Glomerular visceral epithelial cell (primary cell): ENCODE results near the gene GALNT7.
A peak's percentile ranks its signal among the peaks of the same experiment; 100 is the strongest.
"Not testable (repeated sequence)": the region's sequence is repeated elsewhere in the genome, so short reads cannot be mapped to it uniquely, and the experiment has no call there.

Experiments used
- DNase-seq: peaks from one replicate; pipeline ENCODE4 v3.0.0-alpha.2; 2016; ENCODE audit errors: extremely low spot score

Gene GALNT7

DNA sequence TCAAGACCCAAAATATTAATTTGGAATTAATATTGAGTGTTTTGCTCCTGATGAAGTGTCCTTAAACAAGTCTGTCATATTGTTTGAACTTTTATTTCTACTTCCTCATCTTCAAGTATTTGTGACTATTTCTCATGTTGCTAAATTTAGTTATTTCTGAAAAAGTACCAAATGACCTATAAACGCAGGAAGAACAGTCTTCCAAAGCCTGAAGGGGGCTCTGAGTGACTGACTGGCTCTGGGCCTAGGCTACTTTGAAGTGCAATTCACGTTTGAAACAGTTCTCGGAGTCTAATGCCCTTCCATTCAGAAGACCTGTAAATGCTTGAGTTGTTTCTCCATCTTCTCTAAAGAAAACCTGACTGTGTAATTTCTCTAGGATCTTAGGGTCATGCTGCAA is 26.5 kb downstream of the GALNT7 start:
- no peak for DNase-seq

DNA sequence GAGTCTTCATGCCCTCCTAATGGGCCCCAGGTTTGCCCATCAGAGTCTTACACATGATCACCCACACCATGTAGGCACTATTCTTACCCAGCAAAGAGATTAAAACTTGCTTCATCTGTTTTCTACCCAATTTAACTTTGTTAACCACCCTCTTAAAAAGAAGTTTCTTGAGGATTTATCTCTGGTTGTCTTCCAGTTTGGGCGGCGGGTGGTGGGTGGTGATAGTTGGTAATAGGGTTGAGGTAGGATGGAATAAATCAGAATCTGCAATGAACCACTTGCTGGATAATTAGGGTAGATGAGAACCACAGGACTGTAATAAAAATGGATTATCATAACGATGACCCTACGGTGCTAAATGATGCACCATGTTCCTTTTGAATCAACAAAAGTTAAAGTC is 30.9 kb downstream of the GALNT7 start:
- DNase-seq, result no peak

DNA sequence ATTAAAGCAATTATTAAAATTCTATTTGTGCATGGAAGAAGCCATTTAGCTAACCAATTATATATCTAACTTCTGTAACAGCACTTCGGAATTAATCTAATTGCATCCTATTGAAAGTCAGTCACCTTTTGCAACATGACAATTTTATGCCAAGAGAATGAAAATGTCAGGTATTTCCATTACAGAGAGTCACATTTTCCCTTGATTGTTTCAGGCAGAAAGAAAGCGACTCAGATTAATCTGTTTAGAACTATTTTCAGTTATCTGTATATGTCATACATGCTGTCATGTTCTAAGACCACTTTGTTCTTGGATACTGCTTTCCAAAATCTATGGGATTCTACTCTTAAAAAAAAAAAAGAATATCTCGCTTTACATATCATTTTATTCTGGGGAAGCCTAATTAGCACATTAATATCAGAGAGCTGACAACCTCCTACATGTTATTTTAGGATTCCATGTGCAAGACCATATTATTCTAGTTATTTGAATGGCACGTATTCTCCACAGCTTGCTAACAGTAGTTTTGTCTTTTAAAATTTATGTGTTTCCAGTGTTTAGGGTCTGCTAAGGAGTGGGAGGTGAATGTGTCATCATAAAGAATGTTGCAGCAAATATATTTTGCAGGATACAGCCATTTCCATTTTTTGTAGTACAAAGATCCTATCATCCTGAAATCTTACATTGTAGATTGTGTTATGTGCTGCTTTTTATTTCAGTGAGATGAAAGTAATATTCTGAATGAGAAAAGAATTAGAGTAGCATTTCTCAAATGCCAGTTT is 31.7 kb downstream of the GALNT7 start:
- no peak for DNase-seq

DNA sequence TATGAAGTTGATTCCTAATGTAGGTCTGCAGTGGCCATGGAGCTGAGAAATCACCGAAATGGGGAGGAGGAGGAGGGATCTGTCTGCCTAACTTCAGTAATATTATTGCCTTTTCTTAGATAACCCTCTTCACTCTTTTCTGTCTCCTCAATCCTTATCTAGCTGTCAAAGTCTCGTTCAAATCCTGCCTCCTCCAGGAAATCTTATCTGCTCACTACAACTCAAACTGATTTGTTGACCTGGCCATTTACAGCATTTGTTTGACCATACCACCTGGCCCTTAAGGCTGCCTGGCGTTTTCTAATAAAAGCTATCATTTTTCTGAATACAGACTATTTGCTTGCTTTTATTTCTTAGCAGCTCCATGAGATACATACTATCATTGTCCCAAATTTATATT is 33.8 kb downstream of the GALNT7 start:
- no peak for DNase-seq

DNA sequence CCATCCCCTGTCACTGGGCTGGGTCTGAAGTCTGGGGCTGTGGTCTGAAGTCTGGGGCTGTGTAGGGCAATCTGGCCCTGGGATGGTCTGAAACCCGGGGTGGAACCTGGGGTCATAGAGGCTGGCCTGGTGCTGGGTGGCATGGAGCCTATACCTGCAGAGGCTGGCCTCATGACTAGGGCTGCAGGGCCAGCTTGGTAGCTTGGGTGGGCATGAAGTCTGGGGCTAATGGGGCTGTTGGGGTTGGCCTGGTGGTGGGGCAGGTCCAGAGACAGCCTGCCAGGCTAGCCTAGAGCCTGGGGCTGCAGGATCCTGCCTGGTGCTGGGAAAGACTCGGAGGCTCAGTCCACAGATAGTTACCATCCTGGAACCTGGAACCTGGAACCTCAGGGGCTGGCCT is 37.0 kb downstream of the GALNT7 start:
- no peak for DNase-seq

DNA sequence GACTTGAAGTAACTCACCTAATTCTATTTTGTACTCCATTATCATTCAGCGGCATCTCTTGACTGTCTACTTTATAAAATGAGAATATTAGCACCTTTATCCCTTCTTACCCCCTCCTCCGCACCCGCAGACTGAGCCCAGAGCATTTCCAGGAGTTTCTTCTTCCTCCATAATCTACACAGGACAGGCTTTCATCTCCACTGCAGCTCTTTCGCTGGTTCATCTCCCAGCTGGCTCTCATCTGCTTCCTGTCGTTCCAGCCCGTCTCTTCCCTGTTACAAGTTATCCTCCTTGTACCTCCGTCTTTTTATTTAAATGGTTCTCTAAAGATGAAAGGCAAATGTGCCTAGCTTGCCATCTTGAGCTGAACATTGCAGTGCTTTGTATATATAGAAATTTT is 39.8 kb downstream of the GALNT7 start:
- DNase-seq, result no peak

DNA sequence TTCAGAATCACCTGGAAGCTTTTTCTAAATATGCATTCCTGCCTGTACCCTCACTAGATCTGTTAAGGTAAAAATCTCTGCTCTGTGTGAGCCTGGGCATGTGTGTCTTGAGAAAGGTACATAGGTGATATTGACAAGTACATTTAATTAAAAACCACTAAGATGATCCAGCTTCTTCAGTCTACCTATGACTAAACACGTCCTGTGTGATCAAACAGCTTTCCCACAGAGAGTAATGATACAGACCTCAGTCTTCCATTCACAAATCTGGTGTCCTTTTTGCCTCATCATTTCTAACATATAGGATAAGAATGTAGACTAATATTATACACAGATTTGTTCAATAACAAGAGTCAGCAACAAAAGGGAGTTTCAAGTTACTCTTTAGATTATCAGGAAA is 42.6 kb downstream of the GALNT7 start:
- DNase-seq, result no peak

DNA sequence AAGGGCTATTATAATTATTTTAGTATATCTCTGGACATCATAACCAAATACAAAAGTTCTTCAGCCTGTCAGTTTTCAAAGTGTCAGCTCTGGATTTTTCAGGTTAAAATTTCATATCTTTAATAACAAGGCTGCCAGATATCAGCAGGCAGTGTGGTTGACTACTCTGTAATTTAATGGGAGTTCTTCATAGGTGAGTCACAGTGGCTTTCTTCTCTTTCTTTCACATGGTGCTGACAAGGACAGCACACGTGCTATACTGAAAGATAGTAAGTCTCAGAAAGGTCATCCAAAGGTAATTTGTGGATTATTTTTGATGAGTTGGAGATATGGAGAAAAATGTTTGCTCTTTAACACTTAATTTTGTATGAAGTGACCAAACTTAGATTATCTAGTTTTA is 43.2 kb downstream of the GALNT7 start:
- peak; percentile 80 for DNase-seq

DNA sequence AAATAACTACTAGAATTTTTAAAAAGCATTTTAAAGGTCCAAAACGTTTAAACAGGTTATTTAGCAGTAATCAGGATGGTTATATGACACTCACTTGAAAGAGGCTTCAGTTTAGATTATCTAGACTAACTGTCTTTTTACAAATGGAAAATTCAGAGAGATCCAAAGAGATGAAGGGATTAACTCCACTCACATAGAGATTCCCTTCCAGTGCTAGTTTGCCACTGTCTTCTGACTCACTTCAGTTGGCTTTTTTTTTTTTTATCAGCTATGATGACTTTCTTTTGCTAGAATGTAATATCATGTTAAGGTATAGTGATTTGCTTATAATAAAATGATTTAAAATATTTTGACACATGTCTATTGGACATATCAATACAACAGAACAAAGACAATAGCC is 43.8 kb downstream of the GALNT7 start:
- DNase-seq, result no peak

DNA sequence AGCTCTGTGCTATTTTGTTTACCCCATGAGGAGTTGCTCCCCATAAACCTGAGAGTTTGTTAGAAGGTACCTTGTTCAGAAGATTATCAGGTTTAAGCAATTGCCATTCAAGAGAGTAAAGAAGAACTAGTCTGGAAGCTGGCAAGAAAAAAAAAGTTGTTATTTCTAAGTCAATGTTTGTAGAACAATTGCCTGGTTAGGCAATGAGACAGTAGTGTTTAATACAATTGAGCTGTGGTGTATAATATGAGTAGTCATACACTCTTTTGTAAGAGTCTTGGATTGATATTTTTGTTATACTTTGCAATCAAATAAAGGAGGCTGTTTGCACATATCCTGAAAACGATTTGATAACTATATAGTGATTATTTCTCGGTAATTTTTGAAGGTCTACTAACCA is 44.7 kb downstream of the GALNT7 start:
- no peak for DNase-seq

DNA sequence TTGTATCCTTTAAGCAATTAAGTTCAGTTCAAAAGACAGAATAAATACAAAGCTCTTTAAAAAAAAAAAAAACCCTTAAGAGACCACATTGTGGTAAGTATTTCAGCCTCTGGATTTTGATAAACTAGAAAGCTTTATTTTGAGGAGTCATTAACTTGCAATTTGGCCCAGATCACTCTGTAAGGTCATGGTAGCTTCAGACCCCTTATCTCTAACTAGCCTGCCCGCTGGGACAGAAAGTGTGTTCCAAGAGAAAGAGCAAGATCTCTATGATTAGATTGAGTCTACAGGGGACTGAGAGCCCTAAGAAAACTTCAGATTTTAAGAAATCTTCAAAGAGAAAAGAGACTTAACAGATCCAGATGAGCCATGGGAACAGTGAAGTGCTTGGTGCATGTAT is 45.6 kb downstream of the GALNT7 start:
- no peak for DNase-seq

DNA sequence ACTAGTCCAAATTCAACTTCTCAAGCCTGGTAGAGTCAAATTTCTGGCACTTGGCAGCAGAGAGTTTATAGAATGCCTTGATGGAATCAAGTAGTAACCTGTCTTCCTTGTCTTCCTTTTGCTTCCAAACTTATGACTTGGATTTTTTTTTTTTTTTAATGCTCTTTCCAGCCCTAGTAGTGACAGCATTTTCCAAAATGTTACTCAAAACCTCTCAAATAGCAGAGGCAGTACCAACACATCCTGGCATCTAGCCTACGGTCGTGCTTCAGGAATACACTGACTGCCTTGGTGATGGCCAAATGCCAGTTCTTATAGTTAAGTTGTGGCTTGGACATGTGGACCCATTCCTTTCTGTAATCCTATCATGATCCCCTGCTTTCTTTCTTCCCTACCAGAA is 46.0 kb downstream of the GALNT7 start:
- peak; percentile 64 for DNase-seq

DNA sequence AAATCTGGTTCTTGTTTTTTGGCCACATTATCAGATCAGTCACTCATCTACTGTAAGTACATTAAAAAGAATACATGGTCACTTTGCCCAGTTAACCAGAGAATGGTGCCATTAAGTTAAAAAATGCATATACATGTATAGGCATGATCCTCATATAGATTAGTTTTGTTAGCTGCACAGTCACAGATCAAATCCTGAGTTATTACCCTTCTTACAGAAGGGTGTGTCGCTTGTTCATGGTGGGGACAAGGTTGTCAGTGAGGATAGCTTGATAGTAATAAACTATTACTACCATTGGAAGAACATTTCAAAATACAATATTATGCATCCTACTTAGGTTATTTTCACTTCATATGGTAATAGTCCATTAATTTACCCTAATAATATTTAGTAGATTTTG is 48.5 kb downstream of the GALNT7 start:
- no peak for DNase-seq

DNA sequence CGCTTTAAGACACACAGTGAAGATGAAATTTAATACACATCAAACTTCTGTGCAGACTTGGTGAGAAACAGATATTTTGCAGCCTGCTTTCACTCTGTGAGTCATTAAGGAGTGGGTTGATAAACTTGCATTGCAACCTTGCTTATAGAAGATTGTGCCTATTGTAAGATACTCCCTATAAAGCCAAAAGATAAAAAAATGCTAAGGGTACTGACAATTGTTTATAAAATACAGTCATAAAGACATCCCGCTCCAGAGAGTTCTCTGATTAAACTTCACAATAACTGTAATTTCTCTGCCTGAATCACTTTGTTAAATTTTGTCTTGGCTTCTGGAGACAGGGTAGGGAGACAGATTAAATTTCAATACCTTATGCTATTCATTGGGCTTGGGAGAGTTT is 49.1 kb downstream of the GALNT7 start:
- no peak for DNase-seq

DNA sequence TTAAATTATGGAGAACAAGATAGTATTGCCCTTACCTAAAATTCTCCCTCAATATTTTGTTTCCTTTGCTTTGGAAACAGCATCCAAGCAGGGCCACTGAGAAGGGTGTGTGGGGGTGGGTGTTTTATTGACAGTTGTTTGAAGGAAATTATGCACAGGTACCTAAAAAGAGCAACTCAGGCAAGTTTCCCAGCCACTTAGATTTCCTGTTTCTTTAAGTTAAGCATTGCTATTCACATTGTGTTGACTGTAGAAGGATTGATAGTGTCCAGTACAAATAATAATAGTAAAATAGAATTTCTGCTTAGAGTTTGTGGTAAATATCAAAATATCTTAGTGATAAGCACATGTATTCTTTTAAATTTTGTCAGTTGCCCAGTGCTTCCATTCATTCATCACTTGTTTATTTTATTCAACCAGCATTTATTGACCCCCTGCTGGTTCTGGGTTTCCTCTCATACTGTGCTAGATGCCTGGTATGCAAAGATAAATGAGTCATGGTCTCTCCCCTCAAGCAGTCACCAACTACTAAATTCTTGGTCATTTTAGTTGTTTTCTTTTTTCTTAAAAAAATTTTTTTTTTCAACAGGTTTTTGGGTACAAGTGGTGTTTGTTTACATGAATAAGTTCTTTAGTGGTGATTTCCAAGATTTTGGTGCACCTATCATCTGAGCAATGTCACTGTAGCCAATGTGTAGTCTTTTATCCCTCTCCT is 50.0 kb downstream of the GALNT7 start:
- DNase-seq, result peak; percentile 60

DNA sequence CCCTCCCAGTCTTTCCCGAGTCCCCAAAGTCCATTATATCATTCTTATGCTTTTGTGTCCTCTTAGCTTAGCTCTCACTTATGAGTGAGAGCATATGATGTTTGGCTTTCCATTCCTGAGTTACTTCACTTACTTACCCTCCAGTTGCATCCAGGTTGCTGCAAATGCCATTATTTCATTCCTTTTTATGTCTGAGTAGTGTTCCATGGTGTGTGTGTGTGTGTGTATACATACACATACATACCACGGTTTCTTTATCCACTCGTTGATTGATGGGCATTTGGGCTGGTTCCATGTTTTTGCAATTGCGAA is 50.5 kb downstream of the GALNT7 start:
- not testable (repeated sequence) for DNase-seq

DNA sequence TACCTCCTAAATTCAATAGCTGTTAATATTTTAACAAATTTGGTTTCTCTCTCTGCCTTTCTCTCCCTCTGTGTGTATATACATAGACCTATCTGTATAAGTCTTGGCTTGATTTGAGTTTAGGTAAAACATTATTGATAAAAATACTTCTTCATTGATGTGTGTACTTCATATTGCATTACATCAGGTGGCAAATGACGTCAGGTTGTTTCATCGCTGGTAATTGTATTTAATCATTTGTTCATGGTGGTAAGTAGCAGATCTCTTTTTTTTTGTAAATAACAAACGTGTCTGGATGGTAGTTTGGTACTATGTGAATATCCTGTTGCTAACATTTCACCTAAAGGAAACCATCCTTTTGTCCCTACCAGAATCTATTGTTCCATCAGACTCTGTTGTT is 55.1 kb downstream of the GALNT7 start:
- DNase-seq, result no peak

DNA sequence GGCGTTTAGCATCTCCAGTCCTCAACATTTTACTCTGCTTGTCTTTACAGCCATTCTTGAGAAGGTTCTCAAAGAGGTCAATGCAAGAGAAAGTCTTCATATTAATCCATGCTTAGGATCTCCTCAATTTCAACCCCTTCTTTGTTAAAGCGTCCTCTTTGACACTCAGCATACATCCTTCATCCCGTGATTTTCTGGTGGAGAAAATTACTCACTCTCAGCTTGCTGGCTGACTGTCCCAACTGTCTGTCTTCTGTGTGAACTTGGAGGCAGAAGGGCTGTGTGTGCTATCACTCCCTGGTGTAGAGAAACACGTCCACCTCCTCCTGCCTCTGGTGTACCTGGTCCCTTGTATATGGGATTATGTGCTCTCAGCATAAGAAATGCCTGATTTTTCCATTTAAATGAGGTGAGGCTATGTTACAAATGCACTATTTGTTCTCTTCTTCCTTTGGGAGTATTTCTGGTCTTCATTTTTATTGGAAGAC is 57.8 kb downstream of the GALNT7 start:
- DNase-seq, result no peak

DNA sequence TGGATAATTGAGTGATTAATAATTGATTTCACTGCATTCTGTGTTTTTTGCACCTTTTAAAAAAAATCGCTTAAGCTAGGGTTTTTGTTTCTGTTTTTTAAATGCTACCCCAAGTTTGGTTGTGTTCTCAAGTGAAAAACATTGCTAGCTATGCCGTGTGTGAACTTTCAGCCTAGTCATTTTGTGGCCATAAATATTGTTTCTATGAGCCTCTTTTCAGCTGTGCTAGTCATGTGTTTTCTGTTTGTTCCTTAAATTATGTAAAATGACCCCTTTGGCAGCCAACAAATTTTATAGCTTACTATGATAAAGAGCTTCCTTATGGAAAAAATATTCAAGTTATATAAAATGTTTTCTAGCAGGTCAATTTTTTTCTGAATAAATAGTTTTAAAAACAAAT is 59.1 kb downstream of the GALNT7 start:
- no peak for DNase-seq

DNA sequence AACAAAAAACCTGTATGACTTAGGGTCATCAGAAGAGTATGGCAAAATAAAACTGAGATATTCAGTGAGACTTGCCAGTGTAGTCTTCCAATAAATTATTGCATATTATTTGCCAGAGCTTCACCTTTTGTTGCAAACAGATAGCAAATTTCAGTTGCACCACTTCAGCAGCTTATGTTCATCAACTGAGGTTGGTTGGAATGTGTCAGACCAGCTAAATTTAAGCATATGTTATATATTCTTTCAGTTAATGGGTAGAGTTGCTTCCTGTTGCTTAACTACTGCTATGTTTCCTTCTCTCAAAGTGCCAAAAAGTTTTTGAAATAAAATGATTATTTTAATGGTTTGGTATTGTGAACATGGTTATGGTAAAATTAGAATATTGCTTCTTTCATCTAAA is 61.5 kb downstream of the GALNT7 start:
- DNase-seq, result no peak

DNA sequence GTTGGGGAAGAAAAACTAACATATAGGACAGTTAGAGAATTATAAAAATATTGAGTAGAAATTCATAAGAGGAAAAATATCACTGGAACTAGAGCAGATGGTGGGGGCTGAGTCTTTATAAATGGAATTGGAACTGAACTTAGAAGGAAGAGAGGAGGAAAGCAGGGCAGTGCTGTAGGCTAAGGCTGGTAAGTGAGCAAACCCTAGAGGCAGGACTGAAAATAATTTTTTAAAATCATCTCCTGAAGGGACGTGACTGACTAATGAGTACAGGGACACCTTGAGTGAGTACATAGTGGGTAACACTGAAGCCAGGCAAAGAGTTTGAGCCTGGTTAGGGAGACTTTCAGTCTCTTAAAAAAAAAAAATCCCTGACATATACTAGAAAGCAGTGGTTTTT is 63.3 kb downstream of the GALNT7 start:
- peak; percentile 26 for DNase-seq

DNA sequence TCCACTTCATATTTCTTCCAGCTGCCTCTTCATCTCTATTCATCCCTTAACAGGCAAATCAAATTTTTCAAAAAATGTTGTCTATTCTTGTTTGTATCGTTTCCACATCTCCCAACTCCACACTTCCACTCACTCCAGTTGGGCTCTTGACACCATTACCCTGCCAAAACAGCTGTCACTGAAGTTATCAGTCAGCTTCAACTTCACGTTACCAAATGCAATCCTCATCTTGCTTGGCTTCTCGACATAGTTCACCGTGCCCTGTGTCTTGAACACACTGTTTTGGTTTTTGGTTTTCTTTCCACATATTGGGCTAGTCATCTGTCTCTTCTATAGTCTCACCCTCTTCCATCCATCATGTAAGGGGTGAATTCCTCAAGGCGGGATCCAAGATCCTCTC is 65.2 kb downstream of the GALNT7 start:
- no peak for DNase-seq

DNA sequence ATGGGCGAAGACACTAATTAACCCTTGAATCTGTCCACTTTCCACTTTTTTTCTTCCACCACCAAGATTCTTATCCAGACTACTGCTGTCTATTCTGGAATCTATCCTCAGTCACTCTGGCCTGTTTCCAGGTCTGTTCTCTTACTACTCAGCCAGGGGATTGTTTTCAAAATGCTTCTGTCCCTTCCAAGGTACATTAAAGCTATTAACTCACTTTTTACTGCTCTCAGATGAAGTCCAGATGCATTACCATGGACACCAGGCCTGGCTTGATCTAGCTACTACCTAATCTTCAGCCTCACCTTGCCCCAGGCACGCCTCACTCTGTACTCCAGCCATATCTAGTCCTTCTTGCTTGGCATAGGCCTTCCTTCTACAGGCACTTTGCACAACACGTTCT is 66.4 kb downstream of the GALNT7 start:
- DNase-seq, result no peak

DNA sequence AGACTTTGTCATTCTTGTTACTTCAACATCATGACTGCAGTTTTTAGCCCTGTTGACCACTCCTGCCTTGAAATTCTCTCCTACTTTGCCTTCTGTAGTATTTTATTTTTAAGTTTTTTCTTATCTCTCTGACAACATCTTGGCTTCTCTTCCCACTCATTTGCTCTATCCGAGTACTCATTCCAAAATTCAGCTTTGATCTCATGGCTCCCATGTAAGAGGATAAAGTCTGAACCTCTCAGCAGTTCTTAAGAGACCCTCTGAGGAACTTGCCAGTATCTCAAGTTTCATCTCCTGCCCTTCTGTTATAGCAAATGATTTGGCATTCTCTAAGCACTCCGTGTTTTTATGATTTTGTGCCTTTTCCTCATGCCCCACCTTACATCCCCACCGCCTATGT is 67.7 kb downstream of the GALNT7 start:
- DNase-seq, result no peak
